Skeletal muscle tissue (tissue), 4 donors: ENCODE data around the gene RAE1. TPM values are rescaled to one million over a fixed set of nuclear protein-coding genes. Genes with fewer than 3 reads are reported as not detected.

Experiments used
- H3K27ac ChIP-seq: one replicate; pipeline ENCODE4 v1.7.0; 2013; ENCODE audit warnings: mild to moderate bottlenecking, low read depth, low read length, inconsistent platforms
- H3K27me3 ChIP-seq, 3 donors: one replicate each; pipeline ENCODE4 v1.7.0; 2013; ENCODE audit warnings: low read length in 3 of 3; ENCODE audit not compliant: control insufficient read depth in 3 of 3, insufficient read depth in 3 of 3
- H3K36me3 ChIP-seq, 3 donors: one replicate each; pipeline ENCODE4 v1.7.0; 2013; ENCODE audit warnings: low read length in 3 of 3; ENCODE audit not compliant: control insufficient read depth in 3 of 3, insufficient read depth in 3 of 3
- H3K4me1 ChIP-seq, 3 donors: one replicate each; pipeline ENCODE4 v1.7.0; 2013; ENCODE audit warnings: low read length in 3 of 3, mild to moderate bottlenecking in 3 of 3; ENCODE audit not compliant: control insufficient read depth in 3 of 3, insufficient read depth in 3 of 3
- H3K4me3 ChIP-seq, 3 donors: one replicate each; pipeline ENCODE4 v1.7.0; 2013; ENCODE audit warnings: low read length in 3 of 3
- H3K9ac ChIP-seq, 3 donors: one replicate each; pipeline ENCODE4 v1.7.0; 2013; ENCODE audit warnings: low read length in 3 of 3, mild to moderate bottlenecking in 3 of 3, moderate library complexity in 2 of 3, low read depth in 1 of 3
- H3K9me3 ChIP-seq, 3 donors: one replicate each; pipeline ENCODE4 v1.7.0; 2013; ENCODE audit warnings: low read length in 3 of 3; ENCODE audit not compliant: control insufficient read depth in 3 of 3
- total RNA-seq: library from RNA; depleted of rRNA; stranded (reverse); fragments of >200 nt; gene quantifications from one replicate; pipeline ENCODE4 v1.2.3, GENCODE V29; 2014
- donor health status: Osteomylitis.

Gene RAE1
- total RNA-seq, 1 donor from 2014 or later, result 18.3 TPM

GRCh38 chr20:57315083-57315975 lies 35.7 kb upstream of the RAE1 start:
- H3K27me3 ChIP-seq, result peaks cover 12 to 22% (median 20%) of the 10 kb centered on the region in 3 donors
- no peaks in the 10 kb centered on the region for H3K36me3 ChIP-seq
- H3K4me1 ChIP-seq, result no peaks in the 10 kb centered on the region
- no peaks in the 10 kb centered on the region for H3K9me3 ChIP-seq
- H3K27ac ChIP-seq, result no peak overlapping the region
- no peak overlapping the region for H3K4me3 ChIP-seq
- H3K9ac ChIP-seq, result no peak overlapping the region

GRCh38 chr20:57315976-57316480 lies 35.0 kb upstream of the RAE1 start:
- H3K9me3 ChIP-seq, result no peaks in the 10 kb centered on the region
- H3K27me3 ChIP-seq, result peaks cover 12 to 19% (median 17%) of the 10 kb centered on the region in 3 donors
- H3K4me3 ChIP-seq, result no peak overlapping the region
- no peaks in the 10 kb centered on the region for H3K36me3 ChIP-seq
- no peak overlapping the region for H3K27ac ChIP-seq
- H3K4me1 ChIP-seq, result no peaks in the 10 kb centered on the region
- H3K9ac ChIP-seq, result no peak overlapping the region

- Histone ChIP-seq H3K9ac (no peak overlapping the region), H3K4me3 (no peak overlapping the region), H3K4me1 (no peaks in the 10 kb centered on the region), H3K36me3 (no peaks in the 10 kb centered on the region), H3K9me3 (no peaks in the 10 kb centered on the region), H3K27me3 (peaks cover 17 to 26% (median 22%) of the 10 kb centered on the region in 3 donors), H3K27ac (no peak overlapping the region)
Measured at GRCh38 chr20:57316795-57317201, 34.3 kb upstream of the RAE1 start.

GRCh38 chr20:57317316-57317788 lies 33.7 kb upstream of the RAE1 start:
- Histone ChIP-seq H3K9ac (no peak overlapping the region), H3K27ac (no peak overlapping the region), H3K27me3 (peaks cover 15 to 26% (median 21%) of the 10 kb centered on the region in 3 donors), H3K9me3 (no peaks in the 10 kb centered on the region), H3K4me1 (no peaks in the 10 kb centered on the region), H3K4me3 (no peak overlapping the region), H3K36me3 (no peaks in the 10 kb centered on the region)

- Histone ChIP-seq H3K9me3 (no peaks in the 10 kb centered on the region), H3K9ac (no peak overlapping the region), H3K27me3 (peaks cover 14 to 26% (median 24%) of the 10 kb centered on the region in 3 donors), H3K36me3 (no peaks in the 10 kb centered on the region), H3K27ac (no peak overlapping the region), H3K4me3 (no peak overlapping the region), H3K4me1 (no peaks in the 10 kb centered on the region)
Measured at GRCh38 chr20:57317789-57318371, 33.2 kb upstream of the RAE1 start.

- no peaks in the 10 kb centered on the region for H3K36me3 ChIP-seq
- peaks cover 17 to 30% (median 17%) of the 10 kb centered on the region in 3 donors for H3K27me3 ChIP-seq
- no peak overlapping the region for H3K27ac ChIP-seq
- no peak overlapping the region for H3K9ac ChIP-seq
- no peaks in the 10 kb centered on the region for H3K4me1 ChIP-seq
- H3K9me3 ChIP-seq, result no peaks in the 10 kb centered on the region
- no peak overlapping the region for H3K4me3 ChIP-seq
Measured at GRCh38 chr20:57319584-57319983, 31.5 kb upstream of the RAE1 start.

- H3K9ac ChIP-seq, result no peak overlapping the region
Measured at GRCh38 chr20:57320358-57320757, 30.7 kb upstream of the RAE1 start.

GRCh38 chr20:57321142-57321541 lies 29.9 kb upstream of the RAE1 start:
- Histone ChIP-seq H3K4me1 (no peaks in the 10 kb centered on the region), H3K27ac (no peak overlapping the region), H3K9ac (no peak overlapping the region), H3K36me3 (no peaks in the 10 kb centered on the region), H3K4me3 (no peak overlapping the region), H3K9me3 (no peaks in the 10 kb centered on the region), H3K27me3 (peaks cover 17 to 30% (median 17%) of the 10 kb centered on the region in 3 donors)

More at GRCh38 chr20:57320358-57320757, 30.7 kb upstream of the RAE1 start:
- Histone ChIP-seq H3K9me3 (no peaks in the 10 kb centered on the region), H3K4me3 (no peak overlapping the region), H3K4me1 (no peaks in the 10 kb centered on the region), H3K36me3 (no peaks in the 10 kb centered on the region), H3K27ac (no peak overlapping the region), H3K27me3 (peaks cover 17 to 30% (median 17%) of the 10 kb centered on the region in 3 donors)

GRCh38 chr20:57322476-57322875 lies 28.6 kb upstream of the RAE1 start:
- Histone ChIP-seq H3K4me1 (no peaks in the 10 kb centered on the region), H3K9ac (no peak overlapping the region), H3K4me3 (no peak overlapping the region), H3K27me3 (peaks cover 17 to 30% (median 17%) of the 10 kb centered on the region in 3 donors), H3K27ac (no peak overlapping the region), H3K9me3 (no peaks in the 10 kb centered on the region), H3K36me3 (no peaks in the 10 kb centered on the region)

GRCh38 chr20:57323034-57323433 lies 28.0 kb upstream of the RAE1 start:
- Histone ChIP-seq H3K27me3 (peaks cover 17 to 32% (median 17%) of the 10 kb centered on the region in 3 donors), H3K27ac (no peak overlapping the region)

More at GRCh38 chr20:57323034-57323433, 28.0 kb upstream of the RAE1 start:
- no peak overlapping the region for H3K4me3 ChIP-seq
- H3K36me3 ChIP-seq, result no peaks in the 10 kb centered on the region
- no peaks in the 10 kb centered on the region for H3K4me1 ChIP-seq
- H3K9ac ChIP-seq, result no peak overlapping the region
- no peaks in the 10 kb centered on the region for H3K9me3 ChIP-seq
